BLaER1 (cell line): ENCODE measurements around the gene EPM2AIP1.
"Not testable (repeated sequence)": the region's sequence is repeated elsewhere in the genome, so short reads cannot be mapped to it uniquely, and the experiment has no call there.

Source experiments
- H3K27ac ChIP-seq: shearing (Covaris generic); formaldehyde crosslinking; 2 replicates; pipeline ENCODE4 v1.8.1; 2022
- H3K27me3 ChIP-seq: shearing (Covaris generic); formaldehyde crosslinking; 2 replicates; pipeline ENCODE4 v1.8.1; 2022
- H3K36me3 ChIP-seq: shearing (Covaris generic); formaldehyde crosslinking; 2 replicates; pipeline ENCODE4 v1.8.1; 2022
- H3K4me1 ChIP-seq: shearing (Covaris generic); formaldehyde crosslinking; 2 replicates; pipeline ENCODE4 v1.8.1; 2022
- H3K4me2 ChIP-seq: shearing (Covaris generic); formaldehyde crosslinking; 2 replicates; pipeline ENCODE4 v1.8.1; 2022
- H3K4me3 ChIP-seq: shearing (Covaris generic); formaldehyde crosslinking; 2 replicates; pipeline ENCODE4 v1.8.1; 2022
- H3K9ac ChIP-seq: shearing (Covaris generic); formaldehyde crosslinking; 2 replicates; pipeline ENCODE4 v1.8.1; 2022
- H3K9me3 ChIP-seq: shearing (Covaris generic); formaldehyde crosslinking; 2 replicates; pipeline ENCODE4 v1.8.1; 2022
- H4K20me1 ChIP-seq: shearing (Covaris generic); formaldehyde crosslinking; 2 replicates; pipeline ENCODE4 v1.8.1; 2022
- Cebpa-rat ChIP-seq: shearing (Covaris generic); IDR thresholded peaks from 2 replicates; pipeline ENCODE4 v1.8.1; 2022

Gene EPM2AIP1

GRCh38 chr3:36969540-36970432, 23.1 kb downstream of the EPM2AIP1 start:
- no peak overlapping the region for H3K9ac ChIP-seq
- peak overlapping the region; percentile 67 for H3K4me2 ChIP-seq
- H3K27me3 ChIP-seq = no peaks in the 10 kb centered on the region
- H3K36me3 ChIP-seq = no peaks in the 10 kb centered on the region
- H3K4me3 ChIP-seq = no peak overlapping the region
- peaks cover 34% of the 10 kb centered on the region for H3K4me1 ChIP-seq
- no peaks in the 10 kb centered on the region for H4K20me1 ChIP-seq
- peak overlapping the region; percentile 65; the same call in 1 of the 2 replicates for H3K27ac ChIP-seq
- no peak for TF ChIP-seq Cebpa-rat
- no peaks in the 10 kb centered on the region for H3K9me3 ChIP-seq

DNA sequence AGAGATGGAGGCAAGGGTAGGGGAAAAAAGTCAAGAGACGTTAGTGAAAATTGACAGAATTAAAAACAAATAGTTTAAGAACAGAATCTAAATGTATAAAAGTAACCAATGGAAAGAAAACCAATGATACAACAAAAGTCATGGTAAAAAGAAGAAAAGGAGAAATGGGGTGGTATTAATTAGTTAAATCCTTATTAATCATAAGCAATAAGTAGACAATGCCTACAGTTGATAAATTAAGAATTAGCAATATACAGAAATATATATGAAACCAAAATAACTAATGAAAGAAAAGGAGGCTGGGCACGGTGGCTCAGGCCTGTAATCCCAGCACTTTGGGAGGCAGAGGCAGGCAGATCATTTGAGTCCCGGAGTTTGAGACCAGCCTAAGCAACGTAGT, 23.8 kb downstream of the EPM2AIP1 start:
- peak overlapping the region; percentile 65; the same call in 1 of the 2 replicates for H3K27ac ChIP-seq
- no peaks in the 10 kb centered on the region for H3K36me3 ChIP-seq
- peaks cover 39% of the 10 kb centered on the region for H3K4me1 ChIP-seq
- no peaks in the 10 kb centered on the region for H3K9me3 ChIP-seq
- peak overlapping the region; percentile 67 for H3K4me2 ChIP-seq
- no peaks in the 10 kb centered on the region for H4K20me1 ChIP-seq
- H3K9ac ChIP-seq = no peak overlapping the region
- H3K27me3 ChIP-seq = no peaks in the 10 kb centered on the region
- TF ChIP-seq Cebpa-rat = no peak
- no peak overlapping the region for H3K4me3 ChIP-seq

DNA sequence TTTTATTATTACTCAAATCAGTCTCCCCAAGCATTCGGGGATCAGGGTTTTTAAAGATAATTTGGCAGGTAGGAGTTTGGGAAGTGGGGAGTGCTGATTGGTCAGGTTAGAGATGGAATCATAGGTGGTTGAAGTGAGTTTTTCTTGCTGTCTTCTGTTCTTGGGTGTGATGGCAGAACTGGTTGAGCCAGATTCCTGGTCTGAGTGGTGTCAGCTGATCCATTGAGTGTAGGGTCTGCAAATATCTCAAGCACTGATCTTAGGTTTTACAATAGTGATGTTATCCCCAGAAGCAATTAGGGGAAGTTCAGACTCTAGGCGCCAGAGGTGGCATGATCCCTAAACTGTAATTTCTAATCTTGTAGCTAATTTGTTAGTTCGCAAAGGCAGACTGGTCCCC, 27.5 kb downstream of the EPM2AIP1 start:
- Histone ChIP-seq H3K4me2 (no peak overlapping the region; the same call in 1 of the 2 replicates), H3K27ac (no peak overlapping the region), H3K9me3 (no peaks in the 10 kb centered on the region; the same call in 1 of the 2 replicates), H3K36me3 (no peaks in the 10 kb centered on the region), H3K4me1 (peaks cover 29% of the 10 kb centered on the region), H3K4me3 (no peak overlapping the region), H3K27me3 (no peaks in the 10 kb centered on the region), H4K20me1 (no peaks in the 10 kb centered on the region), H3K9ac (no peak overlapping the region)
- TF ChIP-seq Cebpa-rat = no peak

DNA sequence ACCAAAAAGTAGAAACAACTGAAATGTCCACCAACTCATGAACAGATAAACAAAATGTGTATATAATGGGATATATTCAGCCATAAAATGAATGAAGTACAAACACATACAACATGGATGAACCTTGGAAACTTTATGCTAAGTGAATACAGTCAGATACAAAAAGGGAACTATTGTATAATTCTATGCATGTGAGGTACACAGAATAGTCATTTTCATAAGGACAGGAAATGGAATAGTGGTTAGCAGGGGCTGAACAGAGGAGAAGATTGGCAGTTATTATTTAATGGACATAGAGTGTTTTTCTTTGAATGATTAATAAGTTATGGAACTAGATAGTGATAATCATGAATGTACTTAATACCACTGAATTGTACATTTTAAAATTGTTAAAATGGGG, 28.1 kb downstream of the EPM2AIP1 start:
- H3K27ac ChIP-seq = no peak overlapping the region
- H3K27me3 ChIP-seq = no peaks in the 10 kb centered on the region
- H3K9me3 ChIP-seq = no peaks in the 10 kb centered on the region; the same call in 1 of the 2 replicates
- peaks cover 22% of the 10 kb centered on the region for H3K4me1 ChIP-seq
- no peaks in the 10 kb centered on the region for H4K20me1 ChIP-seq
- H3K4me2 ChIP-seq = no peak overlapping the region; the same call in 1 of the 2 replicates
- no peak overlapping the region for H3K9ac ChIP-seq
- TF ChIP-seq Cebpa-rat = no peak
- no peak overlapping the region for H3K4me3 ChIP-seq
- H3K36me3 ChIP-seq = no peaks in the 10 kb centered on the region

- Histone ChIP-seq H3K9me3 (no peaks in the 10 kb centered on the region; the same call in 1 of the 2 replicates), H3K4me2 (no peak overlapping the region), H4K20me1 (no peaks in the 10 kb centered on the region), H3K27ac (no peak overlapping the region), H3K27me3 (no peaks in the 10 kb centered on the region), H3K4me3 (no peak overlapping the region), H3K4me1 (peaks cover 18% of the 10 kb centered on the region), H3K36me3 (no peaks in the 10 kb centered on the region), H3K9ac (no peak overlapping the region)
- TF ChIP-seq Cebpa-rat = no peak
Observed at GRCh38 chr3:36964331-36964730, 28.6 kb downstream of the EPM2AIP1 start.

DNA sequence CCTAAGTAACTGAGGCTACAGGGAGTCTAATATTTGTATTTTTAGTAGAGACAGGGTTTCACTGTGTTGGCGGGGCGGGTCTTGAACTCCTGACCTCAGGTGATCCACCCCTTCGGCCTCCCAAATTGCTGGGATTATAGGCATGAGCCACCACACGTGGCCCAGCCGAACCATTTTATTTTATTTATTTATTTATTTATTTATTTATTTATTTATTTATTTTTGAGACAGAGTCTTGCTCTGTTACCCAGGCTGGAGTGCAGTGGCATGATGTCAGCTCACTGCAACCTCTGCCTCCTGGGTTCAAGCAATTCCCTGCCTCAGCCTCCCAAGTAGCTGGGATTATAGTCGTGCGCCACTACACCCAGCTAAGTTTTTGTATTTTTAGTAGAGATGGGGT, 29.9 kb downstream of the EPM2AIP1 start:
- not testable (repeated sequence) for H4K20me1 ChIP-seq, H3K4me2 ChIP-seq, H3K9me3 ChIP-seq, H3K4me1 ChIP-seq, H3K27me3 ChIP-seq, H3K9ac ChIP-seq, H3K27ac ChIP-seq, H3K4me3 ChIP-seq, H3K36me3 ChIP-seq

DNA sequence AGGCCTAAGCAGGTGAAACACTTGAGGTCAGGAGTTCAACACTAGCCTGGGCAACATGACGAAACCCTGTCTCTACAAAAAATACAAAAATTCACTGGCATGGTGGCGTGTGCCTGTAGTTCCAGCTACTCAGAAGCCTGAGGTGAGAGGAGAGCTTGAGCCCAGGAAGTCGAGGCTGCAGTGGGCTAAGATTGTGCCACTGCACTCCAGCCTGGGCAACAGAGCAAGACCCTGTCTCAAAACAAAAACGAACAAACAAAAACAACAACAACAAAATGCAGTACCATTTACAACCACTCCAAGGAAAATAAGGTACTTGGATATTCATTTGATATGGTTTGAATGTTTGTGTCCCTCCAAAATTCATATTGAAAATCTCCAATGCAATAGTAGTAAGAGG, 32.4 kb downstream of the EPM2AIP1 start:
- no peaks in the 10 kb centered on the region for H3K27me3 ChIP-seq
- H3K36me3 ChIP-seq = no peaks in the 10 kb centered on the region
- TF ChIP-seq Cebpa-rat = no peak
- no peak overlapping the region for H3K9ac ChIP-seq
- H4K20me1 ChIP-seq = no peaks in the 10 kb centered on the region
- peaks cover 10% of the 10 kb centered on the region; the same call in 1 of the 2 replicates for H3K4me1 ChIP-seq
- no peaks in the 10 kb centered on the region; the same call in 1 of the 2 replicates for H3K9me3 ChIP-seq
- H3K4me3 ChIP-seq = no peak overlapping the region
- H3K4me2 ChIP-seq = no peak overlapping the region
- no peak overlapping the region for H3K27ac ChIP-seq

GRCh38 chr3:36959821-36960220, 33.1 kb downstream of the EPM2AIP1 start:
- Histone ChIP-seq H3K27ac (no peak overlapping the region), H3K9ac (no peak overlapping the region), H3K27me3 (no peaks in the 10 kb centered on the region), H3K4me1 (peaks cover 6% of the 10 kb centered on the region; the same call in 1 of the 2 replicates), H3K36me3 (no peaks in the 10 kb centered on the region), H3K4me2 (no peak overlapping the region), H4K20me1 (no peaks in the 10 kb centered on the region), H3K9me3 (no peaks in the 10 kb centered on the region; the same call in 1 of the 2 replicates), H3K4me3 (no peak overlapping the region)
- TF ChIP-seq Cebpa-rat = no peak

DNA sequence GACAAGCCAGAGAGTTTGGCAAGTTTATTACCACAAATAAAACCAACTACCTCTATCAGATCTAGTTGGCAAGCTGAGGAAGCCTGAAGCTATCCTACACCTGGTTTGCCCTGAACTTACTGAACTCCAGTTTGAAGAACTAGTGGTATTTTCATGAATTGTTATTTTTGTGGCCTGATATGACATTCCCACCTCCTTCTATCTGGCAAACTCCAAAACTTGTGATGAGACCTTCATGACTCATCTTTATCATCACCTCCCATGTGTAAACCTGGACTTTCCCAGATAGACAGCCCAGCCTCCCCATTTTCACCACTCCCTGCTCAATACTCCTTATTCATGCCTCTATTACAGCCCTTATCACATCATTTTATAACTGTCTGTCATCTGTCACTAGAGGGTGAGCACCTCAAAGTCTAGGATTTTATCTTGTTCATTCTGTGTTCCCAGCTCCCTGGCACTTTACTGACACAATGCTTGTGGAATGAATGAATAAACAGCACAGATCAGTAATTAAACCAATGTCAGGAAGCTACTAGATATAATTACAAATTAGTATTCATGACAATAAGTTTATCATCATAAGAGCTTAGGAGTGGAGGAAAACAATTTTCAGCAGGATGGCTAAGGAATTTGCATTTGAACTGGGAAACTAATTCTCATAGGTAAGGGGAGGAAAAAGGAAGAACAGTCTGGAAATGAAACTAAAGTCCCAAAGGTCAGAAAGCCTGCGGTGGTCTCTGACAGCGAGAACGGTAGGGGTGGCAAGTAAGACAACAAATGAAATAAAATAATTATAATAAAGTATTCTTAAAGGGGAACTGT, 34.9 kb downstream of the EPM2AIP1 start:
- Histone ChIP-seq H3K4me3 (no peak overlapping the region), H3K36me3 (no peaks in the 10 kb centered on the region), H3K4me1 (no peaks in the 10 kb centered on the region), H3K9ac (no peak overlapping the region), H4K20me1 (no peaks in the 10 kb centered on the region), H3K4me2 (no peak overlapping the region), H3K27ac (no peak overlapping the region), H3K9me3 (no peaks in the 10 kb centered on the region), H3K27me3 (no peaks in the 10 kb centered on the region)
- no peak for TF ChIP-seq Cebpa-rat

- Histone ChIP-seq H3K4me3 (no peak overlapping the region), H3K4me2 (no peak overlapping the region), H3K9ac (no peak overlapping the region), H4K20me1 (no peaks in the 10 kb centered on the region), H3K27ac (no peak overlapping the region), H3K36me3 (no peaks in the 10 kb centered on the region), H3K9me3 (no peaks in the 10 kb centered on the region), H3K4me1 (no peaks in the 10 kb centered on the region), H3K27me3 (no peaks in the 10 kb centered on the region)
- TF ChIP-seq Cebpa-rat = no peak
Observed at GRCh38 chr3:36957063-36957462, 35.9 kb downstream of the EPM2AIP1 start.
